PC-3 (cell line): ENCODE data around the gene PLXNB2. TPM values are rescaled to one million over a fixed set of nuclear protein-coding genes. Genes with fewer than 3 reads are reported as not detected.

Source experiments
- ATAC-seq: fragments of 200-7000 bp; cut with Tn5 transposase; 2 replicates; pipeline ENCODE4 v1.9.1; 2020; ENCODE audit warnings: mild to moderate bottlenecking, moderate library complexity
- BruUV-seq: library from RNA; stranded (reverse); fragments of 400-500 nt; replicated peaks from 2 replicates; lab custom pipeline; 2021; lab: Mats Ljungman, UMichigan
- CTCF ChIA-PET: fragments of 300-600 bp; sonication (Branson Sonifier 250); formaldehyde crosslinking; loops from one replicate; lab custom pipeline; 2022; ENCODE audit warnings: antibody characterized with exemption; lab: Charles Lee
- POLR2A ChIA-PET: fragments of 300-600 bp; sonication (Branson Sonifier 250); formaldehyde crosslinking; loops from one replicate; lab custom pipeline; 2022; ENCODE audit warnings: antibody characterized with exemption; ENCODE audit not compliant: unreplicated experiment; lab: Charles Lee
- DNase-seq: peaks from one replicate; pipeline ENCODE4 v3.0.0-alpha.2; 2015
- H2AFZ ChIP-seq: fragments of 300-600 bp; sonication (generic); 2 replicates; pipeline ENCODE4 v1.6.0; 2016; ENCODE audit warnings: antibody characterized with exemption, low read length
- H3F3A ChIP-seq: fragments of 300-600 bp; sonication (generic); one replicate; pipeline ENCODE4 v1.6.0; 2017; ENCODE audit warnings: antibody characterized with exemption, low read length, control low read depth, mild to moderate bottlenecking; ENCODE audit not compliant: unreplicated experiment
- H3K27ac ChIP-seq: fragments of 300-600 bp; sonication (generic); 2 replicates; pipeline ENCODE4 v1.5.1; 2016; ENCODE audit warnings: mild to moderate bottlenecking, low read length
- H3K27me3 ChIP-seq: fragments of 300-600 bp; sonication (generic); 2 replicates; pipeline ENCODE4 v1.6.1; 2016; ENCODE audit warnings: low read length, mixed read lengths
- H3K36me3 ChIP-seq: fragments of 300-600 bp; sonication (generic); 2 replicates; pipeline ENCODE4 v1.6.1; 2016; ENCODE audit warnings: low read depth, mixed run types, low read length, mixed read lengths
- H3K4me1 ChIP-seq: fragments of 300-600 bp; sonication (generic); 2 replicates; pipeline ENCODE4 v1.5.1; 2016; ENCODE audit warnings: low read length; ENCODE audit not compliant: insufficient read depth
- H3K4me2 ChIP-seq: fragments of 300-600 bp; sonication (generic); 2 replicates; pipeline ENCODE4 v1.6.0; 2016; ENCODE audit warnings: low read length
- H3K4me3 ChIP-seq: fragments of 300-600 bp; sonication (generic); 2 replicates; pipeline ENCODE4 v1.5.1; 2016; ENCODE audit warnings: mild to moderate bottlenecking, low read length, mixed read lengths
- H3K79me2 ChIP-seq: fragments of 300-600 bp; sonication (generic); 2 replicates; pipeline ENCODE4 v1.6.1; 2017; ENCODE audit warnings: low read length, mixed read lengths
- H3K9ac ChIP-seq: fragments of 300-600 bp; sonication (generic); 2 replicates; pipeline ENCODE4 v1.6.0; 2016; ENCODE audit warnings: mild to moderate bottlenecking, low read length
- H3K9me2 ChIP-seq: fragments of 300-600 bp; sonication (generic); replicated peaks from 2 replicates; pipeline ENCODE4 v1.6.1; 2016; ENCODE audit warnings: mixed run types, low read length, mixed read lengths
- H3K9me3 ChIP-seq: fragments of 300-600 bp; sonication (generic); 2 replicates; pipeline ENCODE4 v1.6.1; 2016; ENCODE audit warnings: low read length, mixed read lengths
- H4K20me1 ChIP-seq: fragments of 300-600 bp; sonication (generic); 2 replicates; pipeline ENCODE4 v1.6.1; 2016; ENCODE audit warnings: low read length, mixed read lengths
- CTCF ChIP-seq: fragments of 300-600 bp; sonication (generic); conservative IDR thresholded peaks from 2 replicates; pipeline ENCODE4 v1.5.1; 2017; ENCODE audit warnings: antibody characterized with exemption, low read depth, mild to moderate bottlenecking, low read length
- EZH2 ChIP-seq: fragments of 300-600 bp; sonication (generic); IDR thresholded peaks from one replicate; pipeline ENCODE4 v1.6.1; 2017; ENCODE audit warnings: antibody characterized with exemption, mild to moderate bottlenecking, low read length; ENCODE audit not compliant: unreplicated experiment
- EZH2phosphoT487 ChIP-seq: fragments of 300-600 bp; sonication (generic); IDR thresholded peaks from 2 replicates; pipeline ENCODE4 v1.6.1; 2018; ENCODE audit warnings: mild to moderate bottlenecking, antibody characterized with exemption, low read length, borderline replicate concordance
- intact Hi-C: fragments of 100-400 bp; cut with micrococcal nuclease; formaldehyde crosslinking; loops from 2 replicates; pipeline ENCODE4 v1.9.0; 2023
- total RNA-seq: library from RNA; depleted of rRNA; stranded (reverse); fragments of >200 nt; gene quantifications from 2 replicates; pipeline ENCODE4 v1.2.3, GENCODE V29; 2014

The PLXNB2 gene
- total RNA-seq, 1 experiment from 2014 or later: 68.2 TPM

- intact Hi-C loops: no loop called here
- CTCF ChIA-PET: no interaction called here
Observed at GRCh38 chr22:50289942-50290630, 17.4 kb downstream of the PLXNB2 start.

GRCh38 chr22:50289151-50289941 lies 18.1 kb downstream of the PLXNB2 start:
- H3K27ac ChIP-seq: no peak overlapping the region
- H3K79me2 ChIP-seq: peaks cover 50% of the 10 kb centered on the region
- intact Hi-C loops: no loop called here
- H3F3A ChIP-seq: no peaks in the 10 kb centered on the region
- no peak for ATAC-seq
- no peak overlapping the region for H3K4me2 ChIP-seq
- H4K20me1 ChIP-seq: no peaks in the 10 kb centered on the region
- H3K9me3 ChIP-seq: no peaks in the 10 kb centered on the region
- no peaks in the 10 kb centered on the region for H3K36me3 ChIP-seq
- H3K9me2 ChIP-seq: no peaks in the 10 kb centered on the region
- peaks cover 19% of the 10 kb centered on the region for H3K4me1 ChIP-seq
- H3K9ac ChIP-seq: no peak overlapping the region
- CTCF ChIA-PET: no interaction called here
- POLR2A ChIA-PET: no interaction called here
- H2AFZ ChIP-seq: no peak overlapping the region
- no TSS peak for BruUV-seq
- H3K27me3 ChIP-seq: no peaks in the 10 kb centered on the region
- H3K4me3 ChIP-seq: no peak overlapping the region
- no peak for DNase-seq
- TF ChIP-seq CTCF: no peak
- no peak for TF ChIP-seq EZH2phosphoT487
- TF ChIP-seq EZH2: no peak

More at GRCh38 chr22:50289942-50290630, 17.4 kb downstream of the PLXNB2 start:
- no peak overlapping the region for H3K9ac ChIP-seq
- H3F3A ChIP-seq: no peaks in the 10 kb centered on the region
- no peak for TF ChIP-seq EZH2
- no peak for TF ChIP-seq CTCF
- no peak for TF ChIP-seq EZH2phosphoT487
- POLR2A ChIA-PET: no interaction called here
- H3K4me2 ChIP-seq: no peak overlapping the region
- H3K9me3 ChIP-seq: no peaks in the 10 kb centered on the region
- H3K4me1 ChIP-seq: peaks cover 20% of the 10 kb centered on the region
- H3K4me3 ChIP-seq: no peak overlapping the region
- ATAC-seq (no peak), DNase-seq (no peak)
- TSS peak; percentile 29 for BruUV-seq
- no peak overlapping the region for H3K27ac ChIP-seq
- peaks cover 57% of the 10 kb centered on the region for H3K79me2 ChIP-seq
- H3K27me3 ChIP-seq: no peaks in the 10 kb centered on the region
- H3K36me3 ChIP-seq: no peaks in the 10 kb centered on the region
- no peak overlapping the region for H2AFZ ChIP-seq
- H4K20me1 ChIP-seq: no peaks in the 10 kb centered on the region
- H3K9me2 ChIP-seq: no peaks in the 10 kb centered on the region
